ENCODE measurements around the gene ZNF586. TPM values are rescaled to one million over a fixed set of nuclear protein-coding genes. Genes with fewer than 3 reads are reported as not detected.

Gene ZNF586
- total and polyA plus RNA-seq, 10 of the 15 experiments (the other 5 are each of a cell fraction or from before 2014, with no cell fraction given) = 3.9 to 24.2 (median 15.0) TPM

GRCh38 chr19:57769345-57770131, at the start of gene ZNF586 (continued):
- TF ChIP-seq CHD1 (IDR thresholded peaks at IDR 0.05; ENCODE audit: low read depth, low read length) (no peak), ZNF622 (IDR thresholded peaks at IDR 0.05) (no peak), RB1 (IDR thresholded peaks at IDR 0.05; ENCODE audit: borderline replicate concordance) (no peak), ATF3 (IDR thresholded peaks at IDR 0.05; ENCODE audit: borderline replicate concordance, extremely low read depth, low read depth, low read length) (no peak), IRF5 (IDR thresholded peaks at IDR 0.05; ENCODE audit: borderline replicate concordance) (no peak), NBN (IDR thresholded peaks at IDR 0.05) (0 out of 2 replicates have a peak, but pooled peaks have one; percentile 38), NFYA (IDR thresholded peaks at IDR 0.05; ENCODE audit: borderline replicate concordance, low read depth, low read length) (peak; percentile 5; the same call in 1 of the 2 replicates), EZH2 (IDR thresholded peaks at IDR 0.05; ENCODE audit: borderline replicate concordance, control insufficient read depth, low read depth, low read length) (no peak), TARDBP (IDR thresholded peaks at IDR 0.05; ENCODE audit: borderline replicate concordance) (peak; percentile 33; the same call in 1 of the 2 replicates), MEF2B (IDR thresholded peaks at IDR 0.05; ENCODE audit: partially characterized antibody, poor library complexity, severe bottlenecking) (no peak), SMAD5 (IDR thresholded peaks at IDR 0.05; ENCODE audit: low read depth) (peak; percentile 51; the same call in 1 of the 2 replicates), HSF1 (IDR thresholded peaks at IDR 0.05; ENCODE audit: low read depth, low read length) (no peak), BHLHE40 (IDR thresholded peaks at IDR 0.05; ENCODE audit: borderline replicate concordance in 1 of 2, low read depth in 2 of 2, low read length in 1 of 2) (no peak; a peak in 1 of 4 replicates), PAX8 (IDR thresholded peaks at IDR 0.05) (no peak), TCF12 (IDR thresholded peaks at IDR 0.05; ENCODE audit: low read depth, low read length) (no peak), KLF5 (IDR thresholded peaks at IDR 0.05; ENCODE audit: partially characterized antibody) (peak; percentile 32), FOXK2 (IDR thresholded peaks at IDR 0.05) (no peak), DPF2 (IDR thresholded peaks at IDR 0.05) (no peak), ELK1 (IDR thresholded peaks at IDR 0.05; ENCODE audit: low read depth, low read length) (peak; percentile 86), CBX3 (IDR thresholded peaks at IDR 0.05; ENCODE audit: borderline replicate concordance, low read depth) (no peak), CHD4 (IDR thresholded peaks at IDR 0.05) (no peak), IRF4 (IDR thresholded peaks at IDR 0.05; ENCODE audit: low read depth, low read length) (no peak), NFYB (IDR thresholded peaks at IDR 0.05; ENCODE audit: insufficient read depth, low read depth, low read length) (peak; percentile 95), SIN3A (IDR thresholded peaks at IDR 0.05; ENCODE audit: low read depth, low read length) (peak; percentile 60; the same call in 1 of the 2 replicates), TBL1XR1 (IDR thresholded peaks at IDR 0.05; ENCODE audit: low read depth, low read length) (no peak), ZNF24 (IDR thresholded peaks at IDR 0.05) (no peak), CREM (IDR thresholded peaks at IDR 0.05; ENCODE audit: low read depth) (peak; percentile 91)
